Measurements from ENCODE around the gene CYP4A11. TPM values are rescaled to one million over a fixed set of nuclear protein-coding genes. Genes with fewer than 3 reads are reported as not detected.
"Not testable (repeated sequence)": the region's sequence is repeated elsewhere in the genome, so short reads cannot be mapped to it uniquely, and the experiment has no call there.

Gene CYP4A11
- total and polyA plus RNA-seq, 2 donors (not counting 3 experiments of a cell fraction or from before 2014, with no cell fraction given): not detected

DNA sequence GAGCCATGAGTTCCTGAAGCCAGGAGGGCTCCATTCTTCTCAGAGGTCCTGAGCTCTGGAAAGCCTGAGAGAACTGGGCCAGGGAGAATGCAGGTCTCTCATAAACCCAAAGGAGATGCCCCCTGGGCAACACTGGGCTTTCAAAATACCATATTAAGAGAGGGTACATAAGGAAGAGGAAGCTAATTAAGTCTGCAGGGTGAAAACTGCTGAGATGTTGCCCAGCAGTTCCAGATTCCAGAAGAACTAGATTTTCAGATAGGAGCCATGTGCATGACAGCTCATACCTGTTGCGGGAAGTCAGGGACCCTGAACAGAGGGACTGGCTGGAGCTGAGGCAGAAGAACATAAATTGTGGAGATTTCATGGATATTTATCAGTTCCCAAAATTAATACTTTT is 40.9 kb downstream of the CYP4A11 start:
- intact Hi-C loops (cut with micrococcal nuclease): no loop called here
- no peaks in the 10 kb centered on the region for H3K9me3 ChIP-seq (replicated peaks; ENCODE audit: control insufficient read depth, insufficient read depth, low read length)
- H3K79me2 ChIP-seq (ENCODE audit: control insufficient read depth, insufficient read depth, low read length): no peaks in the 10 kb centered on the region
- H3K4me2 ChIP-seq (ENCODE audit: insufficient read depth, low read length): no peak overlapping the region
- dilution Hi-C loops (cut with MboI; ENCODE audit: extremely low pct_ligation_motif_present, low sequenced_read_pairs): no loop called here
- no peak overlapping the region for H3K9ac ChIP-seq (replicated peaks; ENCODE audit: extremely low read depth, insufficient read depth, low read length)
- H4K20me1 ChIP-seq (replicated peaks; ENCODE audit: control insufficient read depth, extremely low read depth, insufficient read depth, low read length): no peaks in the 10 kb centered on the region
- no peak overlapping the region for H3K4me3 ChIP-seq (replicated peaks in 1 of 3; ENCODE audit: insufficient read depth in 1 of 3, low read depth in 1 of 3, low read length in 3 of 3)
- no peaks in the 10 kb centered on the region for H3K36me3 ChIP-seq (ENCODE audit: control insufficient read depth in 2 of 2, extremely low read depth in 1 of 2, insufficient read depth in 2 of 2, low read length in 2 of 2)
- BruUV-seq (replicated peaks): no TSS peak
- no peaks in the 10 kb centered on the region for H3K27me3 ChIP-seq (ENCODE audit: control insufficient read depth in 2 of 2, insufficient read depth in 2 of 2, low read length in 2 of 2)
- ChIA-PET CTCF (no interaction called here), POLR2A (no interaction called here)
- no peak for FAIRE-seq
- TF ChIP-seq GATA2 (IDR thresholded peaks at IDR 0.05; ENCODE audit: insufficient read depth, insufficient read length, low read depth, low read length) (no peak), EZH2 (IDR thresholded peaks at IDR 0.05; ENCODE audit: borderline replicate concordance, low read depth, low read length, severe bottlenecking) (no peak), JUN (IDR thresholded peaks at IDR 0.05; ENCODE audit: borderline replicate concordance, insufficient read depth, insufficient read length, low read depth) (no peak), FOS (IDR thresholded peaks at IDR 0.05; ENCODE audit: borderline replicate concordance, insufficient read depth, low read length) (no peak), MYC (IDR thresholded peaks at IDR 0.05; ENCODE audit: low read depth, low read length) (no peak), POLR2A (IDR thresholded peaks at IDR 0.05; ENCODE audit: low read depth, low read length) (no peak), POLR2AphosphoS5 (IDR thresholded peaks at IDR 0.05; ENCODE audit: insufficient read depth, low read depth, low read length) (no peak)
- TF ChIP-seq, protein P1, sequence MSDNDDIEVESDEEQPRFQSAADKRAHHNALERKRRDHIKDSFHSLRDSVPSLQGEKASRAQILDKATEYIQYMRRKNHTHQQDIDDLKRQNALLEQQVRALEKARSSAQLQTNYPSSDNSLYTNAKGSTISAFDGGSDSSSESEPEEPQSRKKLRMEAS (IDR thresholded peaks at IDR 0.05; ENCODE audit: insufficient read depth, insufficient read length): no peak
- TF ChIP-seq, protein P2, sequence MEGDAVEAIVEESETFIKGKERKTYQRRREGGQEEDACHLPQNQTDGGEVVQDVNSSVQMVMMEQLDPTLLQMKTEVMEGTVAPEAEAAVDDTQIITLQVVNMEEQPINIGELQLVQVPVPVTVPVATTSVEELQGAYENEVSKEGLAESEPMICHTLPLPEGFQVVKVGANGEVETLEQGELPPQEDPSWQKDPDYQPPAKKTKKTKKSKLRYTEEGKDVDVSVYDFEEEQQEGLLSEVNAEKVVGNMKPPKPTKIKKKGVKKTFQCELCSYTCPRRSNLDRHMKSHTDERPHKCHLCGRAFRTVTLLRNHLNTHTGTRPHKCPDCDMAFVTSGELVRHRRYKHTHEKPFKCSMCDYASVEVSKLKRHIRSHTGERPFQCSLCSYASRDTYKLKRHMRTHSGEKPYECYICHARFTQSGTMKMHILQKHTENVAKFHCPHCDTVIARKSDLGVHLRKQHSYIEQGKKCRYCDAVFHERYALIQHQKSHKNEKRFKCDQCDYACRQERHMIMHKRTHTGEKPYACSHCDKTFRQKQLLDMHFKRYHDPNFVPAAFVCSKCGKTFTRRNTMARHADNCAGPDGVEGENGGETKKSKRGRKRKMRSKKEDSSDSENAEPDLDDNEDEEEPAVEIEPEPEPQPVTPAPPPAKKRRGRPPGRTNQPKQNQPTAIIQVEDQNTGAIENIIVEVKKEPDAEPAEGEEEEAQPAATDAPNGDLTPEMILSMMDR (IDR thresholded peaks at IDR 0.05; ENCODE audit: extremely low read depth in 1 of 2, insufficient read depth in 1 of 2, low read depth in 1 of 2, low read length in 2 of 2): no peak
- no peaks in the 10 kb centered on the region for H3K9me1 ChIP-seq (replicated peaks; ENCODE audit: control insufficient read depth, extremely low read depth, insufficient read depth, low read length)
- no peak overlapping the region for H2AFZ ChIP-seq (ENCODE audit: low read depth, low read length)
- DNase-seq (ENCODE audit: low read depth, low spot score): no peak
- no peaks in the 10 kb centered on the region for H3K4me1 ChIP-seq (ENCODE audit: control insufficient read depth, extremely low read depth, insufficient read depth, low read length)
- H3K27ac ChIP-seq (ENCODE audit: insufficient read depth, low read depth, low read length): no peak overlapping the region

DNA sequence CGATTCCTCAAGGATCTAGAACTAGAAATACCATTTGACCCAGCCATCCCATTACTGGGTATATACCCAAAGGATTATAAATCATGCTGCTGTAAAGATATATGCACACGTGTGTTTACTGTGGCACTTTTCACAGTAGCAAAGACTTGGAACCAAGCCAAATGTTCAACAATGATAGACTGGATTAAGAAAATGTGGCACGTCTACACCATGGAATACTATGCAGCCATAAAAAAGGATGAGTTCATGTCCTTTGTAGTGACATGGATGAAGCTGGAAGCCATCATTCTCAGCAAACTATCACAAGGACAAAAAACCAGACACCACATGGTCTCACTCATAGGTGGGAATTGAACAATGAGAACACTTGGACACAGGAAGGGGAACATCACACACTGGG is 59.6 kb downstream of the CYP4A11 start:
- DNase-seq (ENCODE audit: low read depth, low spot score); BruUV-seq (replicated peaks); H3K9me3 ChIP-seq (replicated peaks; ENCODE audit: control insufficient read depth, insufficient read depth, low read length); H3K9me1 ChIP-seq (replicated peaks; ENCODE audit: control insufficient read depth, extremely low read depth, insufficient read depth, low read length); H3K4me2 ChIP-seq (ENCODE audit: insufficient read depth, low read length); H3K36me3 ChIP-seq (ENCODE audit: control insufficient read depth in 2 of 2, extremely low read depth in 1 of 2, insufficient read depth in 2 of 2, low read length in 2 of 2); POLR2A ChIA-PET; H3K27ac ChIP-seq (ENCODE audit: insufficient read depth, low read depth, low read length); H3K27me3 ChIP-seq (ENCODE audit: control insufficient read depth in 2 of 2, insufficient read depth in 2 of 2, low read length in 2 of 2); H3K4me1 ChIP-seq (ENCODE audit: control insufficient read depth, extremely low read depth, insufficient read depth, low read length); CTCF ChIA-PET; FAIRE-seq; dilution Hi-C loops (cut with MboI; ENCODE audit: extremely low pct_ligation_motif_present, low sequenced_read_pairs); H3K79me2 ChIP-seq (ENCODE audit: control insufficient read depth, insufficient read depth, low read length); intact Hi-C loops (cut with micrococcal nuclease); H3K4me3 ChIP-seq (replicated peaks in 1 of 3; ENCODE audit: insufficient read depth in 1 of 3, low read depth in 1 of 3, low read length in 3 of 3); H4K20me1 ChIP-seq (replicated peaks; ENCODE audit: control insufficient read depth, extremely low read depth, insufficient read depth, low read length); H3K9ac ChIP-seq (replicated peaks; ENCODE audit: extremely low read depth, insufficient read depth, low read length); H2AFZ ChIP-seq (ENCODE audit: low read depth, low read length): not testable (repeated sequence)

Measured in endothelial cell of umbilical vein (primary cell).